HL-60 (cell line): Measurements from ENCODE around the gene SLC25A27.

ENCODE experiments used
- CTCF ChIP-seq: IDR thresholded peaks from one replicate; pipeline ENCODE4 v1.5.1; 2011; ENCODE audit warnings: low read length, control low read depth, inconsistent platforms; ENCODE audit not compliant: insufficient read depth
- GABPA ChIP-seq: IDR thresholded peaks from 2 replicates; pipeline ENCODE4 v1.6.1; 2012; ENCODE audit warnings: low read depth
- POLR2AphosphoS5 ChIP-seq: IDR thresholded peaks from 2 replicates; pipeline ENCODE4 v1.6.1; 2012; ENCODE audit warnings: low read depth

GRCh38 chr6:46719099-46719498 is 66.3 kb downstream of the SLC25A27 start:
- TF ChIP-seq CTCF (no peak), POLR2AphosphoS5 (no peak), GABPA (no peak)
